Mesenchymal stem cell (in vitro differentiated cells and primary cell): ENCODE results near the gene AMMECR1.

ENCODE experiments used
- DNase-seq: peaks from one replicate; pipeline ENCODE4 v3.0.0-alpha.2; 2013
- H2AFZ ChIP-seq: one replicate; pipeline ENCODE4 v1.6.1; 2013; ENCODE audit warnings: low read depth, mild to moderate bottlenecking, control low read depth, inconsistent platforms, low read length, moderate library complexity
- H2AK5ac ChIP-seq: 2 replicates; pipeline ENCODE4 v1.6.1; 2013; ENCODE audit warnings: low read length, moderate library complexity, mild to moderate bottlenecking, inconsistent platforms; ENCODE audit not compliant: severe bottlenecking
- H2BK120ac ChIP-seq: one replicate; pipeline ENCODE4 v1.6.1; 2013; ENCODE audit warnings: low read depth, mild to moderate bottlenecking, inconsistent platforms, low read length, moderate library complexity
- H2BK12ac ChIP-seq, 2 experiments: one replicate each; pipeline ENCODE4 v1.6.1; 2013; ENCODE audit warnings: inconsistent platforms in 2 of 2, low read length in 2 of 2, mild to moderate bottlenecking in 2 of 2, moderate library complexity in 2 of 2, control low read depth in 1 of 2
- H2BK15ac ChIP-seq: one replicate; pipeline ENCODE4 v1.6.1; 2013; ENCODE audit warnings: mild to moderate bottlenecking, low read depth, inconsistent platforms; ENCODE audit not compliant: poor library complexity, severe bottlenecking
- H2BK5ac ChIP-seq: 2 replicates; pipeline ENCODE4 v1.6.1; 2013; ENCODE audit warnings: low read depth, mild to moderate bottlenecking, low read length, control low read depth, inconsistent platforms; ENCODE audit not compliant: poor library complexity, severe bottlenecking
- H3K14ac ChIP-seq, 2 experiments: one replicate each; pipeline ENCODE4 v1.6.1; 2013; ENCODE audit warnings: inconsistent platforms in 2 of 2, low read length in 2 of 2, control low read depth in 1 of 2, mild to moderate bottlenecking in 1 of 2, moderate library complexity in 1 of 2
- H3K18ac ChIP-seq, 2 experiments: one replicate each; pipeline ENCODE4 v1.6.1; 2013; ENCODE audit warnings: inconsistent platforms in 2 of 2, low read length in 2 of 2, control low read depth in 1 of 2, low read depth in 1 of 2, mild to moderate bottlenecking in 1 of 2
- H3K23ac ChIP-seq, 2 experiments: one replicate each; pipeline ENCODE4 v1.6.1; 2013; ENCODE audit warnings: inconsistent platforms in 2 of 2, low read length in 2 of 2, mild to moderate bottlenecking in 2 of 2, moderate library complexity in 2 of 2, control low read depth in 1 of 2
- H3K27ac ChIP-seq: 2 replicates; pipeline ENCODE4 v1.5.1; 2013; ENCODE audit warnings: mild to moderate bottlenecking, moderate library complexity, low read length, control low read depth, inconsistent platforms; ENCODE audit not compliant: poor library complexity, severe bottlenecking
- H3K27me3 ChIP-seq, 2 experiments: 2 replicates each; pipeline versions ENCODE4 v1.6.1 to v1.7.0; 2013; ENCODE audit warnings: low read length in 2 of 2, mild to moderate bottlenecking in 2 of 2, moderate library complexity in 2 of 2, control low read depth in 1 of 2, inconsistent platforms in 1 of 2; ENCODE audit not compliant: control insufficient read depth in 1 of 2, insufficient read depth in 1 of 2
- H3K36me3 ChIP-seq, 2 experiments: 2 replicates each; pipeline versions ENCODE4 v1.6.1 to v1.7.0; 2013; ENCODE audit warnings: low read length in 2 of 2, control low read depth in 1 of 2, inconsistent platforms in 1 of 2, low read depth in 1 of 2, mild to moderate bottlenecking in 1 of 2; ENCODE audit not compliant: insufficient read depth in 2 of 2, control insufficient read depth in 1 of 2
- H3K4ac ChIP-seq, 2 experiments: one replicate each; pipeline ENCODE4 v1.6.1; 2013; ENCODE audit warnings: inconsistent platforms in 2 of 2, low read length in 2 of 2, mild to moderate bottlenecking in 2 of 2, moderate library complexity in 2 of 2, control low read depth in 1 of 2, low read depth in 1 of 2
- H3K4me1 ChIP-seq: 2 replicates; pipeline ENCODE4 v1.6.1; 2013; ENCODE audit warnings: low read depth, low read length, control low read depth; ENCODE audit not compliant: control insufficient read depth, insufficient read depth
- H3K4me2 ChIP-seq: 2 replicates; pipeline ENCODE4 v1.6.1; 2013; ENCODE audit warnings: low read length, mild to moderate bottlenecking, inconsistent platforms; ENCODE audit not compliant: poor library complexity, severe bottlenecking
- H3K4me3 ChIP-seq, 2 experiments: 2 replicates each; pipeline versions ENCODE4 v1.5.1 to v1.7.0; 2013; ENCODE audit warnings: low read length in 2 of 2, mild to moderate bottlenecking in 2 of 2, control low read depth in 1 of 2, low read depth in 1 of 2; ENCODE audit not compliant: insufficient read depth in 1 of 2
- H3K79me1 ChIP-seq: replicated peaks from 2 replicates; pipeline ENCODE4 v1.6.1; 2013; ENCODE audit warnings: mild to moderate bottlenecking, control low read depth, low read length, inconsistent platforms; ENCODE audit not compliant: poor library complexity, severe bottlenecking
- H3K9ac ChIP-seq: 2 replicates; pipeline ENCODE4 v1.7.0; 2013; ENCODE audit warnings: mild to moderate bottlenecking, low read length, moderate library complexity
- H3K9me3 ChIP-seq: 2 replicates; pipeline ENCODE4 v1.7.0; 2013; ENCODE audit warnings: mild to moderate bottlenecking, low read length; ENCODE audit not compliant: control insufficient read depth
- H4K8ac ChIP-seq: one replicate; pipeline ENCODE4 v1.6.1; 2013; ENCODE audit warnings: inconsistent platforms, mild to moderate bottlenecking, low read length, moderate library complexity
- H4K91ac ChIP-seq: one replicate; pipeline ENCODE4 v1.6.1; 2013; ENCODE audit warnings: mild to moderate bottlenecking, low read length, inconsistent platforms
- WGBS: methylation state at CpG from one replicate; pipeline ENCODE4 v1.1.7; 2013; ENCODE audit warnings: mixed read lengths; 5-methylcytosine and 5-hydroxymethylcytosine counted together

The AMMECR1 gene

GRCh38 chrX:110318664-110318968 lies 731 bp upstream of the AMMECR1 start:
- Histone ChIP-seq H3K23ac (no peak overlapping the region), H3K27me3 (peaks cover 0 to 5% of the 10 kb centered on the region in 2 experiments), H2AFZ (no peak overlapping the region), H3K4ac (no peak overlapping the region), H2BK12ac (no peak overlapping the region), H3K4me1 (peaks cover 2% of the 10 kb centered on the region), H3K18ac (peak overlapping the region in 1 of 2 experiments; percentile 11), H3K36me3 (no peaks in the 10 kb centered on the region), H3K4me3 (peak overlapping the region; percentile 56 to 80), H2BK5ac (no peak overlapping the region), H3K27ac (no peak overlapping the region), H2AK5ac (no peak overlapping the region), H2BK15ac (no peak overlapping the region), H4K91ac (no peak overlapping the region), H4K8ac (no peak overlapping the region), H3K9me3 (no peaks in the 10 kb centered on the region), H2BK120ac (peak overlapping the region; percentile 29), H3K9ac (peak overlapping the region; percentile 94), H3K14ac (no peak overlapping the region), H3K79me1 (no peaks in the 10 kb centered on the region), H3K4me2 (peak overlapping the region; percentile 8)
- DNase-seq = no peak
- 7% methylated on average over 3 of the region's 4 CpGs for WGBS

- peak; percentile 28 for DNase-seq
- H3K4me2 ChIP-seq = peak overlapping the region; percentile 56
Observed at GRCh38 chrX:110317061-110317819, 645 bp downstream of the AMMECR1 start.

GRCh38 chrX:110316351-110317060 lies 1.4 kb downstream of the AMMECR1 start:
- H4K8ac ChIP-seq = no peak overlapping the region
- WGBS = 2% methylated on average over 6 of the region's 12 CpGs

More at GRCh38 chrX:110317061-110317819, 645 bp downstream of the AMMECR1 start:
- Histone ChIP-seq H3K9ac (peak overlapping the region; percentile 94), H3K4me3 (peak overlapping the region; percentile 83 to 86), H2AFZ (no peak overlapping the region), H2BK15ac (peak overlapping the region; percentile 69), H3K9me3 (no peaks in the 10 kb centered on the region), H3K14ac (peak overlapping the region in 1 of 2 experiments; percentile 94), H3K18ac (peak overlapping the region; percentile 81 to 86), H3K79me1 (no peaks in the 10 kb centered on the region), H4K91ac (peak overlapping the region; percentile 97), H3K23ac (no peak overlapping the region), H3K4me1 (no peaks in the 10 kb centered on the region), H3K27me3 (peaks cover 0 to 9% of the 10 kb centered on the region in 2 experiments), H4K8ac (peak overlapping the region; percentile 75), H2AK5ac (no peak overlapping the region), H3K4ac (peak overlapping the region; percentile 71 to 75), H3K27ac (peak overlapping the region; percentile 56), H2BK12ac (peak overlapping the region in 1 of 2 experiments; percentile 77), H3K36me3 (no peaks in the 10 kb centered on the region), H2BK120ac (peak overlapping the region; percentile 73), H2BK5ac (no peak overlapping the region)
- 3% methylated on average over 13 of the region's 40 CpGs for WGBS

GRCh38 chrX:110315551-110315950 lies 2.3 kb downstream of the AMMECR1 start:
- Histone ChIP-seq H4K91ac (no peak overlapping the region), H3K4me1 (no peaks in the 10 kb centered on the region), H3K36me3 (no peaks in the 10 kb centered on the region), H2BK120ac (no peak overlapping the region), H3K14ac (no peak overlapping the region), H3K4ac (no peak overlapping the region), H3K9me3 (no peaks in the 10 kb centered on the region), H4K8ac (no peak overlapping the region), H3K23ac (no peak overlapping the region), H3K4me2 (peak overlapping the region; percentile 34), H2BK15ac (no peak overlapping the region), H3K27ac (no peak overlapping the region), H2BK5ac (no peak overlapping the region), H3K27me3 (peaks cover 0 to 9% of the 10 kb centered on the region in 2 experiments), H2AFZ (no peak overlapping the region), H2AK5ac (no peak overlapping the region), H3K4me3 (peak overlapping the region in 1 of 2 experiments; percentile 83), H3K79me1 (no peaks in the 10 kb centered on the region), H3K18ac (no peak overlapping the region), H2BK12ac (no peak overlapping the region), H3K9ac (peak overlapping the region; percentile 94)
- DNase-seq = no peak
- WGBS = 94% methylated on average over 1 of the region's 1 CpG

More at GRCh38 chrX:110316351-110317060, 1.4 kb downstream of the AMMECR1 start:
- H2BK120ac ChIP-seq = no peak overlapping the region
- H2BK12ac ChIP-seq = no peak overlapping the region
- H3K27me3 ChIP-seq = peaks cover 0 to 9% of the 10 kb centered on the region in 2 experiments
- H3K23ac ChIP-seq = no peak overlapping the region
- H3K4me2 ChIP-seq = peak overlapping the region; percentile 56
- peak overlapping the region in 1 of 2 experiments; percentile 83 for H3K4me3 ChIP-seq
- DNase-seq = peak; percentile 33
- no peaks in the 10 kb centered on the region for H3K4me1 ChIP-seq
- no peaks in the 10 kb centered on the region for H3K36me3 ChIP-seq
- H3K14ac ChIP-seq = no peak overlapping the region
- H4K91ac ChIP-seq = no peak overlapping the region
- no peaks in the 10 kb centered on the region for H3K9me3 ChIP-seq
- no peak overlapping the region for H3K4ac ChIP-seq
- no peak overlapping the region for H3K18ac ChIP-seq
- no peaks in the 10 kb centered on the region for H3K79me1 ChIP-seq
- H2AFZ ChIP-seq = no peak overlapping the region
- peak overlapping the region; percentile 94 for H3K9ac ChIP-seq
- H2AK5ac ChIP-seq = no peak overlapping the region
- no peak overlapping the region for H2BK5ac ChIP-seq
- H3K27ac ChIP-seq = peak overlapping the region; percentile 43
- no peak overlapping the region for H2BK15ac ChIP-seq
